CD4-positive, alpha-beta T cell treated with Interferon gamma for 1 hour (primary cell): Measurements from ENCODE around the gene CFAP61.
"Not testable (repeated sequence)": the region's sequence is repeated elsewhere in the genome, so short reads cannot be mapped to it uniquely, and the experiment has no call there.

Experiments used
- DNase-seq: peaks from one replicate; pipeline ENCODE4 v3.0.0-alpha.2; 2020

The CFAP61 gene

GRCh38 chr20:20237093-20237959 lies 185.0 kb downstream of the CFAP61 start:
- peak; percentile 6 for DNase-seq

GRCh38 chr20:20241976-20242375 lies 189.6 kb downstream of the CFAP61 start:
- DNase-seq, result no peak

- DNase-seq, result not testable (repeated sequence)
Measured at GRCh38 chr20:20244384-20244783, 192.1 kb downstream of the CFAP61 start.

DNA sequence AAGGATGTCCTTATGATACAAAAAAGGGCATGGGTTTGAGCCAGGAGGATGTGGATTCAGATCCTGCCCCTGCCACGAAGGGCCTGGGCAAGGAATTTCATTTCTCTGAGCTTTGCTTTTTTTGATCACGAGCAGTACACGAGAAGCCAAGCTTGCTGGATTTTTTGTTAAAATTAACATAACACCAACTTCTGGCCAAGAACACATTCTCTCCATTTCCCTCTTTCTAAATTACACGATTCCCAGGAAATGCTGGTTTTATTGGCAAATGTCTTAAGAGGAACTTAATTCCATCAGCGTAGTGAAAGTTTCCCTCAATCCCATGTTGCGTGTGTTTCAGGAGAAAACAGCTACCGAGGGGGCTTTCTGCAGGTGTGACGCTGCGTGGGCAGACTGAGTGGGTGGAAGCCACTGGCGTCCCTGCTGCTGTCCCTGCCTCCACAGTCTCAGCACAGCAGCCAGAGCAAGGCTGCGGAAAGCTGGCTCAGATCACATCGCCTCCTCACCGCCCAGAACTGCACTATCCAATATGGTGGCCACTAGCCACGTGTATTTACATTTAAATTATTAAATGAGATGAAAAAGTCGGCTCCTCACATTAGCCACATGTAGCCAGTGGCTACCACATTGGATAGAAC lies 194.8 kb downstream of the CFAP61 start:
- no peak for DNase-seq

DNA sequence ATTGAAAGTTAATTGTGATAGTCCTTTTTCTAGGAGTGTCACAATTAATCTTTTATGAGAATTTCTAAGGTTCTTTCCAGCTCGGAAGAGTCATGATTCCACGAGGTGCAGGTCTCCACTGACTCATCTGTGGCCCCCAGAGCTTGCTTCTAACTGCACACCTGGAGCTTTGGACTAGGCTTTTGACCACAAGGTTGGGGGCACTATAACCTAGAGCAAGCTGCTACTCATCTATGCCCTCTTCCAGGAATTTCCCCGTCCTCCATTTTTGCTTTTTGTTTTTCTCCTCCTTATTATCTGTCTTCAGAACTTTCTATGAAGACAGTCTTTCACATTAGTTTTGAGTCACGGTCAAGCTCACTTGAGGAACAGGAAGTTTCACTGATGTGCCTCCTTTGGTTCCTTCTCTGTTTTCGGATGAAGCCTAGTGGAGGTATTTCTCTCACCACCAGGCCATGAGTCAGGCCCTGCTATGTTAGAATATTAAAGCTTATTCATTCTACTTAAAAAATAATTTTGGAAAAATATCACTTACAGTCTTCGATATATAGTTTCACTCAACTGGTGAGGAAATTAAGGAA lies 196.4 kb downstream of the CFAP61 start:
- DNase-seq, result no peak

DNA sequence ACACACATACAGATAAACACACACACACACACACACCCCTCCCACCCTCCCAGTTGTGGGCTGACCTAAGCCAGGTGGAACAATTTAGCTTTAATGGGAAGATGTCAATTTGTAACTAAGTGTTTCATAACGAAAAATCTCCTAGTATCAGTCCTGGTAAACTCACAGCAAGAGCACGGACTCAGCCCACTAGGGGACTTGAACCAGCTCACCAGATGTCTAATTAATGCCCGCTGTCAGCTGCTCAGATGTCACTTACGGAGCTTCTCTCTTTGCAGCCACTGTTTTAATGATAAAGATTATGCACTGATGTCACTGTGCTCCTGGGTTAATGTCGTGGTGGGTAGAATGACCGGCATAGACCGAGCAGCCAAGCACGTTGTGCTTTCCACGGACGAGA lies 199.0 kb downstream of the CFAP61 start:
- DNase-seq, result no peak

- no peak for DNase-seq
Measured at GRCh38 chr20:20251836-20252235, 199.5 kb downstream of the CFAP61 start.

- DNase-seq, result no peak
Measured at GRCh38 chr20:20253039-20253743, 200.9 kb downstream of the CFAP61 start.

GRCh38 chr20:20253744-20254330 lies 201.5 kb downstream of the CFAP61 start:
- no peak for DNase-seq

DNA sequence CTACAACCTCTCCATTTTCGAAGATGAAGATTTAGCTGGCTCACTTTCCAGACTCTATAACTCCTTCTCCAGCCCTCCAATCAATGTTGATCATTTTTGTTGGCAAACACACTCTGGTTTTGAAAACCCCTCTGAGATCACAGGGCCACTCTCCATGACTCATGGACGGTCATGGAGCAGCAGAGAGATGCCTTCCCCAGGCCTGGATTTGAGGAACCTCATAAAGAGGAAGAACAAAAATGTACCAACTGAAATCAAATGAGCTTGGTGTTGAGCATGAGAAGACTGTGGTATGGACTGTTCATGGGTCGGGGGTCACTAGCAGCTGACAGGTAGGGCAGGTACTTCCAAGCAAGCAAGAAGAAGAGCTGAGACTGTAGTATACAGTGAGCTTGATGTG lies 202.8 kb downstream of the CFAP61 start:
- DNase-seq, result peak; percentile 62

DNA sequence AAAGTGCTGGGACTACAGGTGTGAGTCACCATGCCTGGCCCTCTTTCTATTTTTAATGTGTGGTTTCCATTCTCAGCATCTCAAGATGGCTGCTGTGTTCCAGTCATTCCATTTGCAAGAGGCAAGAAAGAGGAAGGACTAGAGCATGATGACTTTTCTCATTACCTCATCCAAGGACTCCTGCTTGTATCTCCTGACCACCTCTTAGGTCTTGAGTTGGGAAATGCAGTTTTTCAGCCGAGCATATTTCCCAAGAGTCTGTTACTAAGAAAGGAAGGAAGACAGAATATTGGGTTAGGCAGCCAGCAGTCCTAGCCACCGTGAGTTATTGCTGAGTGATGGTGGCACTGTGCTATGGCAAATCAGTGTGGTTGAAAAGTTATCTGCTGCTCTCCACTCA lies 207.2 kb downstream of the CFAP61 start:
- DNase-seq, result peak; percentile 42

DNA sequence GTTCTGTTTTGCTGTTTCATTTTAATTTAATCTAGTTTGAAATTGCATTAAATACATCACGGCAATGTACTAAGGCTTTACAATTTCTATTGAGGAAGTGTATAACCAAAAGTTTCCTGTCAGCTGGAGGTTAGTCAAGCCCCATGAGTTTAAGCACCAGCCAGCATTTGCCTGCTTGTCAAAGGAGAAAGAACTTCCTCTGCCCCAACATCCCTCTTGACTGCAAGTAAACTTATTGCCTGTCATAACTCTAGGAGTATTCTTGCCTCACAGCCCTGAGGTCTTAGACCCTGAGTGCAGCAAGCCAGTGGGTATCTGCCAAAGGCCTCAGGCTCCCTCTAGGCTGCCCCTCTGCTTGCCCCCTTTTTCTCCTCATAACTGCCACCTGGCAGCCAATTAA lies 208.8 kb downstream of the CFAP61 start:
- DNase-seq, result peak; percentile 34

GRCh38 chr20:20265210-20265609 lies 212.9 kb downstream of the CFAP61 start:
- no peak for DNase-seq

DNA sequence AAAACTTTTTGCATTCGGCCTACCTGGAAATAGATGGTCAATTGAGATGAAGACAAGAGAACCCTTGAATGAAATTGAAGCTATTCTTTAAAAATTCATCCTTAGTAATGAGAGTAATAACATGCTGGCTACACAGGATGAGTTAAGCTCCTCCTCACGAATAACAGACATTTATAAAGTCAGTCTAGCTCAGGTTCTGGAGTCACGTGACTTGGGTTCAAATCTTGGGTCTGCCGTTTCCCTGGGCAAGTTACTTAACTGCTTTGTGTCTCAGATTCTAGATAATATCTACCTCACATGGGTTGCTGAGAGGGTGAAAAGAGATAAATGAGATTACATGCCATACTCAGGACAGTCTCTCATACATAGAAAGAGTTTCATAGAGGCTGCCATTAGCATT lies 214.2 kb downstream of the CFAP61 start:
- no peak for DNase-seq

- no peak for DNase-seq
Measured at GRCh38 chr20:20267685-20268370, 215.5 kb downstream of the CFAP61 start.

GRCh38 chr20:20271271-20271670 lies 218.9 kb downstream of the CFAP61 start:
- no peak for DNase-seq

- no peak for DNase-seq
Measured at GRCh38 chr20:20272686-20273085, 220.4 kb downstream of the CFAP61 start.

DNA sequence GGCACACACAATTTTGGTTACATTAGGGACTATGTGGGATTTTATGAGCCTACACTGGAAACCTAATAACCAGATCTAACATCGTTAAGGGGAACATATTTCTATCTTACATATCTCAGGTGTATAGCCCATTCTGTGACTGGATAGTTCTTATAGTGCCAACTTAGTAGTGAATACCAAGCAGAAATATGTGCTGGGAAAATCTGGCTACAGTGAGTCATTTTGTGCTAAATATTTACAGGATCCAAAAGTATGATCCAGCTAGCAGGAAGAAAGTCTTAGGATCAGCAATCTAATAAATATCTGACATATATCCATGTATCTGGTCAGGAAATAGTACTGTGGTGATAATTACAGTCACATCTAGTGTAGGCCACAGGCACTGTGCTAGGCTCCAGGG lies 221.0 kb downstream of the CFAP61 start:
- no peak for DNase-seq

DNA sequence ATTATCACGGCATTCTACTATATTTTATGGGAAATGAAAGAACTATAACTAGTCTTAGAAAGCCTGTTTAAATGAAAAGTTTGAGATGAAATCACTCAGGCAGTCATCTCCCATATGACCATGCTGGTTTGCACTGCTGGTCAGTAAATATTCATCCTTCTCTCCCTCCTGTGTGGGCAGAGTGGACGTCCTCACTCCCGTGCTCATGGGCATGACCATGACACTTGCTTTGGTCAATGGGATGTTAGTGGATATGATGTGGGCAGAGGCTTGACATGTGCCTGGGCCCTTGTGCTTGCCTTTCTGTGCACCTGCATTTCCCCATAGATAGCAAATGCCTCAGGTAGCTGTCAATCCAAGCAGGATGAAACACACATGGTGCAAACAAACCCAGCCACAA lies 222.5 kb downstream of the CFAP61 start:
- DNase-seq, result no peak

DNA sequence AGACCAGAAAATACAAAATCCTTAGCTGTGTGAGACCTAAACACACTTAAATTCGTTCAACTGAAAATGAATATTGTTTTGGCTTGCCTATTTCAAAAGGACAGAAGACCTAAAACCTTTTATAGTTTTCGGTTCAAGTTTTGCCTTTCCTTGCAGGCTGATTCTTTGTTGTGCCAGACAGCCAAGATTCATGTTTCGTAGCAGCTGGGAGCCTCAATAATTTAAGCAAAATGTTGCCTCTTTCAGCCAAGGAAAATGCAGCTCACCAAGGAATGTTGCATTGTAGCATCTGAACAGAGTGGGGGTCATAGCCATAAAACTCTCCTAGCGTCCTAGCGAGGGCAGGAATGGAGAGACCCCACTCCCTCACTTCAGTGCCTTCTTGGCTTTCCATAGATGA lies 223.3 kb downstream of the CFAP61 start:
- no peak for DNase-seq

- no peak for DNase-seq
Measured at GRCh38 chr20:20276811-20277530, 224.6 kb downstream of the CFAP61 start.

- DNase-seq, result no peak
Measured at GRCh38 chr20:20277894-20278335, 225.6 kb downstream of the CFAP61 start.
